ENCODE measurements around the gene ATP6V0A4. TPM values are rescaled to one million over a fixed set of nuclear protein-coding genes. Genes with fewer than 3 reads are reported as not detected.

ATP6V0A4 gene
- total RNA-seq, 3 donors from 2014 or later (not counting 1 experiment from before 2014, with no cell fraction given), result not detected

DNA sequence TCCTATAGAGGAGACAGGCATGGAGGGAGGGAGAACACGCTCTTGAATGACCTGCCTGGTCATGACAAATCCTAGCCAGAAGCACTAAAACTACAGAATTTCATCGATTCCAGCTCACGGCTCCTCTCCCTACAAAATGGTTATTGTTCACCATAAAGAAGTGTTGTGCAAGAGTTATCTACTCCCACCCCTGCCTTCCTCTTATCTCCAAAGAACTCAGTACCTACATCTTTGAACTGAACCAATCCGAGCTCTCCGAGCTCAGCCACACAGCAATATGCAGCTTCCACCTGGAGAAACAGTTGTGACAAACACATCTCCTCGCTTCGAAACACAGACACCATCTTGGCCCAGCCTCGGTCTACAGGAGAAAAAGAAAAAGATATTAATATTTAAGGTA lies 27.1 kb downstream of the ATP6V0A4 start:
- Mint-ChIP-seq H3K4me3 (no peak overlapping the region), H3K9me3 (no peaks in the 10 kb centered on the region), H3K4me1 (no peaks in the 10 kb centered on the region), H3K27ac (no peak overlapping the region), H3K27me3 (ENCODE audit: low read depth in 2 of 2) (peaks cover 6 to 7% of the 10 kb centered on the region in 2 donors), H3K36me3 (no peaks in the 10 kb centered on the region)
- intact Hi-C loops (cut with micrococcal nuclease), result no loop called here
- Histone ChIP-seq H3K9me3 (ENCODE audit: control insufficient read depth, insufficient read depth, low read length) (no peaks in the 10 kb centered on the region), H3K27me3 (ENCODE audit: control insufficient read depth, insufficient read depth, low read length) (no peaks in the 10 kb centered on the region), H3K4me1 (ENCODE audit: control insufficient read depth, insufficient read depth, low read length) (no peaks in the 10 kb centered on the region), H3K4me3 (ENCODE audit: low read length) (no peak overlapping the region), H3K36me3 (ENCODE audit: control insufficient read depth, insufficient read depth, low read length) (no peaks in the 10 kb centered on the region), H3K27ac (ENCODE audit: low read length) (no peak overlapping the region)
- ATAC-seq (no peak), DNase-seq (no peak)
- TF ChIP-seq, protein P1, sequence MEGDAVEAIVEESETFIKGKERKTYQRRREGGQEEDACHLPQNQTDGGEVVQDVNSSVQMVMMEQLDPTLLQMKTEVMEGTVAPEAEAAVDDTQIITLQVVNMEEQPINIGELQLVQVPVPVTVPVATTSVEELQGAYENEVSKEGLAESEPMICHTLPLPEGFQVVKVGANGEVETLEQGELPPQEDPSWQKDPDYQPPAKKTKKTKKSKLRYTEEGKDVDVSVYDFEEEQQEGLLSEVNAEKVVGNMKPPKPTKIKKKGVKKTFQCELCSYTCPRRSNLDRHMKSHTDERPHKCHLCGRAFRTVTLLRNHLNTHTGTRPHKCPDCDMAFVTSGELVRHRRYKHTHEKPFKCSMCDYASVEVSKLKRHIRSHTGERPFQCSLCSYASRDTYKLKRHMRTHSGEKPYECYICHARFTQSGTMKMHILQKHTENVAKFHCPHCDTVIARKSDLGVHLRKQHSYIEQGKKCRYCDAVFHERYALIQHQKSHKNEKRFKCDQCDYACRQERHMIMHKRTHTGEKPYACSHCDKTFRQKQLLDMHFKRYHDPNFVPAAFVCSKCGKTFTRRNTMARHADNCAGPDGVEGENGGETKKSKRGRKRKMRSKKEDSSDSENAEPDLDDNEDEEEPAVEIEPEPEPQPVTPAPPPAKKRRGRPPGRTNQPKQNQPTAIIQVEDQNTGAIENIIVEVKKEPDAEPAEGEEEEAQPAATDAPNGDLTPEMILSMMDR (IDR thresholded peaks at IDR 0.05), result no peak
- 90% methylated on average over 6 of the region's 8 CpGs for WGBS (ENCODE audit: insufficient coverage)

DNA sequence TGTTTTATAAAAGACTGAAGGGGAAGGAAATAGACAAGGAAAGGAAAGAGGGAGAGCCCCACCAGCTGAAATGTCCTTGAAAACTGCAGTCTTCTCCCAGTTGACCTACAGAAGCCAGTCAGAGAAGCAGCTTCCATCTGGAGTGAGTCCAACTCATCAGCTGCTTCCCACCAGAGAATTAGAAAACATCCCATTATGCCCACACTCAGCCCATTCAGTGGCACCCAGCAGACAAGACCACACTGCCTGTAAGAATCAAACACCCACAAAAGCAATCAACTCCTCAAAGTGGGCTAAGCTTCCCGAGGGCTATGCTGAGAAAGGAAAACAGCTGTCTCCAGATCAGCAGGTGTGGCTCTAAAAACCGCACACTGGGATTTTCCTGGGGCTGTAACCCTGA lies 29.8 kb downstream of the ATP6V0A4 start:
- no peak for DNase-seq
- H3K36me3 Mint-ChIP-seq, result no peaks in the 10 kb centered on the region
- H3K4me3 Mint-ChIP-seq, result no peak overlapping the region
- H3K27me3 Mint-ChIP-seq (ENCODE audit: low read depth in 2 of 2), result peaks cover 1 to 2% of the 10 kb centered on the region in 2 donors
- Histone ChIP-seq H3K9me3 (ENCODE audit: control insufficient read depth, insufficient read depth, low read length) (no peaks in the 10 kb centered on the region), H3K4me3 (ENCODE audit: low read length) (no peak overlapping the region), H3K36me3 (ENCODE audit: control insufficient read depth, insufficient read depth, low read length) (no peaks in the 10 kb centered on the region), H3K27ac (ENCODE audit: low read length) (no peak overlapping the region), H3K27me3 (ENCODE audit: control insufficient read depth, insufficient read depth, low read length) (no peaks in the 10 kb centered on the region), H3K4me1 (ENCODE audit: control insufficient read depth, insufficient read depth, low read length) (no peaks in the 10 kb centered on the region)
- WGBS (ENCODE audit: insufficient coverage), result 82% methylated on average over 2 of the region's 2 CpGs
- intact Hi-C loops (cut with micrococcal nuclease), result no loop called here
- TF ChIP-seq, protein P1 (IDR thresholded peaks at IDR 0.05), result no peak
- no peaks in the 10 kb centered on the region for H3K9me3 Mint-ChIP-seq
- no peaks in the 10 kb centered on the region for H3K4me1 Mint-ChIP-seq
- H3K27ac Mint-ChIP-seq, result no peak overlapping the region
- ATAC-seq, result no peak

DNA sequence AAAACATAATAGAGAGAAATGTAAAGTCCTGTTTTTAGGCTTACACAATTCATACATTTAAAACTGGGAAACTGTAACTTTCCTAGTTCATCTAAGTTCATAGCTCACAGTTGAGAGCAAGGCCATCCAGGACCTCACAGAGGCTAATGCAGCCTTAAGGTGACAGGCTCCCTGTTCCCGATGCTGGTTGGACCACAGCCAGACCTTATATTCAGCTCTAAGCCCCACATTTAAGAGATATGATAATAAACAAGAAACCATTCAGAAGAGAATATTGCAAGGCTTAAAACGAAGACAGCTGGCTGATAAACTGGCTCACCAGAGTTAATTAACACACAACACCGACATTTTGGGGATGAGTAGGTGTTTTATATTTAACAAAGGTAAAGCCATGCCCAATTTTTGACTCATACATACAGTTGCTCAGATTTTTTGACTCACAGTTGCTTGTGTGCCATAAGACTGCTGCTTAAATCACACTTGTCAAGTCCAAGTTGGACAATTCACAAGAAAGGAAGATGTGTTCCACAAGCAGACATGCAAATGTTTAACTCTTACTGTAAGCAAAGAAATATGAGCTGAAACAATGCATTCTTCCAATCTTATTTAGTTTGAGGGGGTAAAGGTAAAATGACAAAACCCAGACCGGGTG lies 41.3 kb downstream of the ATP6V0A4 start:
- Histone ChIP-seq H3K36me3 (ENCODE audit: control insufficient read depth, insufficient read depth, low read length) (no peaks in the 10 kb centered on the region), H3K4me3 (ENCODE audit: low read length) (no peak overlapping the region), H3K9me3 (ENCODE audit: control insufficient read depth, insufficient read depth, low read length) (no peaks in the 10 kb centered on the region), H3K4me1 (ENCODE audit: control insufficient read depth, insufficient read depth, low read length) (peaks cover 23% of the 10 kb centered on the region), H3K27ac (ENCODE audit: low read length) (no peak overlapping the region), H3K27me3 (ENCODE audit: control insufficient read depth, insufficient read depth, low read length) (no peaks in the 10 kb centered on the region)
- Mint-ChIP-seq H3K27ac (peak overlapping the region; percentile 7 to 60), H3K27me3 (ENCODE audit: low read depth in 2 of 2) (no peaks in the 10 kb centered on the region), H3K4me1 (peaks cover 16 to 18% of the 10 kb centered on the region in 2 donors), H3K4me3 (no peak overlapping the region), H3K36me3 (no peaks in the 10 kb centered on the region), H3K9me3 (no peaks in the 10 kb centered on the region)
- 93% methylated on average over 2 of the region's 4 CpGs for WGBS (ENCODE audit: insufficient coverage)
- DNase-seq (no peak), ATAC-seq (no peak)
- intact Hi-C loops (cut with micrococcal nuclease), result loop anchor here (10.0 kb wide), 1 partner anchor 338 kb away; no protein-coding TSS in a partner anchor
- TF ChIP-seq, protein P1 (IDR thresholded peaks at IDR 0.05), result no peak
